CMK (cell line): ENCODE data around the gene CKM.
"Not testable (repeated sequence)": the region's sequence is repeated elsewhere in the genome, so short reads cannot be mapped to it uniquely, and the experiment has no call there.

Experiments
- DNase-seq: peaks from one replicate; pipeline ENCODE4 v3.0.0-alpha.2; 2010; ENCODE audit warnings: low read depth

The CKM gene

GRCh38 chr19:45349126-45349415, 26.4 kb upstream of the CKM start:
- no peak for DNase-seq

- DNase-seq = no peak
These were observed 25.9 kb upstream of the CKM start for GRCh38 chr19:45348367-45349125.

GRCh38 chr19:45347570-45348366, 25.1 kb upstream of the CKM start:
- DNase-seq = no peak

GRCh38 chr19:45346449-45346848, 23.8 kb upstream of the CKM start:
- no peak for DNase-seq

- no peak for DNase-seq
These were observed 22.8 kb upstream of the CKM start for GRCh38 chr19:45345506-45345860.

- DNase-seq = no peak
These were observed 22.2 kb upstream of the CKM start for GRCh38 chr19:45344621-45345505.

GRCh38 chr19:45342911-45343310, 20.2 kb upstream of the CKM start:
- DNase-seq = no peak

- no peak for DNase-seq
These were observed 18.3 kb upstream of the CKM start for GRCh38 chr19:45340899-45341453.

- no peak for DNase-seq
These were observed 17.7 kb upstream of the CKM start, which contains the start of gene KLC3 for GRCh38 chr19:45340232-45340898. Gene KLC3 (plus strand): TSS chr19:45340750. CDS start chr19:45345542, 4,792 bp downstream.

- no peak for DNase-seq
These were observed 17.0 kb upstream of the CKM start for GRCh38 chr19:45339629-45340028.

- DNase-seq = no peak
These were observed 14.1 kb upstream of the CKM start for GRCh38 chr19:45336696-45337251.

GRCh38 chr19:45334881-45335280, 12.2 kb upstream of the CKM start:
- DNase-seq = not testable (repeated sequence)

- no peak for DNase-seq
These were observed 11.1 kb upstream of the CKM start for GRCh38 chr19:45333609-45334303.

- DNase-seq = no peak
These were observed 8.7 kb upstream of the CKM start for GRCh38 chr19:45331411-45331810.

GRCh38 chr19:45327404-45328143, 4.9 kb upstream of the CKM start:
- DNase-seq = no peak

GRCh38 chr19:45324349-45324907, 1.8 kb upstream of the CKM start:
- DNase-seq = no peak

GRCh38 chr19:45323671-45324081, 1.0 kb upstream of the CKM start:
- DNase-seq = peak; percentile 22

GRCh38 chr19:45322311-45322710, 364 bp downstream of the CKM start:
- DNase-seq = no peak

- no peak for DNase-seq
These were observed 827 bp downstream of the CKM start for GRCh38 chr19:45321848-45322247.
